HG03442 (cell line): ENCODE results near the gene LAMB2.

Experiments used
- ATAC-seq: cut with Tn5 transposase; IDR thresholded peaks from one replicate; pipeline ENCODE4 v1.9.1; 2021; ENCODE audit warnings: mild to moderate bottlenecking, moderate library complexity; ENCODE audit not compliant: unreplicated experiment

LAMB2 gene

DNA sequence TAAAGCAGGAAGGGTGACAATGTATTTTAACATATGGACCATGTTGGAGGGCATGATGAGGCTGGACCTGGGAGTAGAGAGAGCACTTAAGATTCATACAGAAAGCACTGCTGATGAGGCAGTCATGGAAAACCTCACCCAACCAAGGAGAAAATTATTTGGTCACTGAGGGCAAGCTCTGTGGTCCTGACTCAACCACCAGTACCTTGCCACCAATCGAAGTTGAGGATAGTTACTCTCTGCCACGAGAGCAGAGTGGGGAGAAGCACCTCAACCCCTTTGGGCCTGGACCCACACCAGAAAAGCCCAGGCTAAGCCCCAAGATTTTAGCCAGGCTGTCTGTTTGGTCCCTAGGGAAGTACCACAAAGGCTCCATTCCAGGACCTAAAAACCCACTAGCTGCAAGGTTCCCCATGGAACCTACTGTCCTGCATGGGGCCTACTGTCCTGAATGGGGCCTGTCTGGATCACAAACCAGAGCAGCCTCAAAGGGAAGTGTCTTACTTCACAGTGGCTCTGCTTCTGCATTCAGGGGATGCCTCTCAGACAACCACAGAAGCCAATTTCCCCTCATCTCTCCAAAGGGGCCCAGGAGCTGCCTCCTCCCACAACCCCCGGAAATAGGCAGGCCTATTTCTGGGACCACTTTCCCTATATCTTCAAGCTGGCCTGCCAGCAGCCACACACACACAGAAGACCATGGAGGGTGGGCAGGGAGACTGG is 29.1 kb upstream of the LAMB2 start:
- ATAC-seq = no peak

DNA sequence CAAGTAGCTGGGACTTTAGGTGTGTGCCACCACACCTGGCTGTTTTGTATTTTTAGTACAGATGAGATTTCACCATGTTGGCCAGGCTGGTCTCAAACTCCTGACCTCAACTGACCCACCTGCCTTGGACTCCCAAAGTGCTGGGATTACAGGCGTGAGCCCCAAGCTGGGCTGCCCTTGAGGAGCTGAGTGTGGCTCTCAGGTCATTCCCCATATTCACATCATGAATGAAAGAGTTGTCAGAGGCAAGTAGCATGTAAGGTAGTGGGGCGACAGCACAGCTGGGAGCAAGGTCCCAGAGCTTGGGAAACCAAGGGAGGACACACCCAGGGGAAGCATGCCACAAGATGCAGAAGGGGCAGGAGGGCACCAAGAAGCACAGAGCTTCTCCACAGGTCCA is 28.3 kb upstream of the LAMB2 start:
- no peak for ATAC-seq

DNA sequence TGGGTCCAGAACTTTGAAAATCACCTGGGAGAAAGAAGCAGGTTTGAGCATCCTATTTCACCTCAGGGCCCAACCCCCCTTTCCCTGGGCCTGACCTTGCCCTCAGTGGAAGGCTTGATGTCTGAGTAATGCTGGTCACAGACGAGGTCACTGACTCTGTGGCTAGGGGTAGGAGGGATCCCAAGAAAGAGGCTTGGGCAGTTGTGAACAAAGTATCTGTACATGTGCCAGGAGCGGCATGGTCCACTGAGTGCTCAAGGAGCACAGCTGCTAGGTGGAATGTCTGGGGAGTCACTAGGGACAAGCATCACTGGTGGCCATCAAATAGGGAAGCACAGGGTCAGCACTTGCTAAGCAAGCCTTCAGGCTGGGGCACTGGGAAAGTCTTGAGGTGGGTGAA is 25.9 kb upstream of the LAMB2 start:
- ATAC-seq = no peak

DNA sequence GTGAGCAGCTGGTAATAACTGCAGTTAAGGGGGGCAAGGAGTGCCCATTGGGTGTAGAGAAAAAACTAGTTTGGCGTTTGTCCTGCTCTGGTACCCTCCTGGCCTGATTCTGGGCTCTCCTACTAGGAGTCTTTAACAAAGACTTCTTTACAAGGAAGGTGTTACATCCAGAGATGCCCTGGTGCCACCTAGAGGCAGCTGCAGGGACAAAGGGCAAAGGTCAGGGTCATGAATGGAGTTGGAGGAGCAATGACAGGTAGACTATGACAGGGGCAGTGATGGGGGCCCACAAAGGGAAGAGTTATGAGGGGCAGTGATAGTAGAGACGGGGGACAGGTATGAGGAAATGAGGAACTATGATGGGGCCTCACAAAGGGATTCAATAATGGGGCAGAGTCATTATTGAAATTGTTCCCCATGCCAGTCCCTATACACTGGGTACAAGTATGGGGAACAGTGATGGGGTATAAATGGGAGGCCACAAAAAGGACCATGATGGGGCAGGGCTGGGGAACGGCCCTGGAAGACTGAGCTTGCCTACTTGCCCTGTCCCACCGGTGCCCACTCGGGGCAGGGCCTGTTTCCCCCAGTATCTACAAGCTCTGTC is 25.4 kb upstream of the LAMB2 start:
- ATAC-seq = no peak

DNA sequence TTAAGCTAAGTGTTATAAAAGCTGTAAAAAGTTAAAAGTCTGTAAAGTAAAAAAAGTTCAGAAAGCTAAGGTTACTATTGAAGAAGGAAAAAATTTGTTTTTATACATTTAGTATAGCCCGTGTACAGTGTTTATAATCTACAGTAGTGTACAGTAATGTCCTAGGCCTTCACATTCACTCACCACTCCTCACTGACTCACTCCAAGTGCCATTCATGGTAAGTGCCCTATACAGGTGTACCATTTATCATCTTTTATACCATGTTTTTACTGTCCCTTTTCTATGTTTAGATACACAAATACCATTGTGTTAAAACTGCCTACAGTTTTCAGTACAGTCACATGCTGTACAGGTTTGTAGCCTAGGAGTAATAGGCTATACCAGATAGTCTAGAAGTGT is 24.4 kb upstream of the LAMB2 start:
- ATAC-seq = no peak

DNA sequence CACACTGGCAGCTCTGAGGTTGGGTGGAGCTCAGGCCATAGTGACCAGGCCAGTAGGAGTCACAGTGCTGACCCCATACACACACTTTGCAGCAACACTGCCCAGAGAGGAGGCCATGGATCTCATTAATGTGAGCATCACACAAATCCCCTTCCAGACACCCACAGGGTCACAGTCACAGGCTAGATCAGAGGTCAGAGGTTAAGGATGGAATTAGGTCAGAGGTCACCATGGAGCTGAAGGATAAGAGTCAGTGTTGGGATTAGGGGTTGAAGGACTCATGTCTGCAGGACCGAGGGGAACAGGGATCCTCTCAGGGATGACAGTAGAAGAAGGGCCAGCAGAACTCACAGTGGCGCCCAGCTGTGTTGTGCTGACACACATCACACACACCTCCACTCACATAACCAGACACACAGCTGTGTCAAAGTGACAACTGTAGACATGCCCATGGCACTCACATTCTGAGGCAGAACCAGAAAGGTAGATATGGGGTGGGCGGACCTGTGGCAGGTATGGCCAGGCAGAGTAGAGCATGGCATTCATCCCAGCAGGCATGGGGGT is 20.6 kb upstream of the LAMB2 start:
- no peak for ATAC-seq

DNA sequence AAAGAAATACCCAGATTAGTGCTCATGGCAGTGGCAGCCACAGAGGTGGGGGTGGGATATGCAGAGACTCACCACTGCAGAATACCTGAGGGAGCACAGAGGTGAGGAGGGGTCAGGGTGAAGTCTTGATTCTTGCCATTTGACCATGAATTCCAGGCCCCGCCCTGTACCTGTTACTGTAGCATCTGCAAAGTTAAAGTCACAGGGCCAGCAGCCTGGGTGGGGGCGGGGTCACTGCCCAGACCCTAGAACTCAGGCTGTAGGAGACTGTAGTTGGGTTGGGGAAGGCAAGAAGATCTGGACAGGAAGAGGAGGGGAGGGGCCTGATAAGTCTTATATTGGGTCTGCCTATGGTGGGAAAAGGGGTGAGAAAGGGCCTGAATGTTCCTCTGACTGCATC is 18.8 kb upstream of the LAMB2 start:
- no peak for ATAC-seq

DNA sequence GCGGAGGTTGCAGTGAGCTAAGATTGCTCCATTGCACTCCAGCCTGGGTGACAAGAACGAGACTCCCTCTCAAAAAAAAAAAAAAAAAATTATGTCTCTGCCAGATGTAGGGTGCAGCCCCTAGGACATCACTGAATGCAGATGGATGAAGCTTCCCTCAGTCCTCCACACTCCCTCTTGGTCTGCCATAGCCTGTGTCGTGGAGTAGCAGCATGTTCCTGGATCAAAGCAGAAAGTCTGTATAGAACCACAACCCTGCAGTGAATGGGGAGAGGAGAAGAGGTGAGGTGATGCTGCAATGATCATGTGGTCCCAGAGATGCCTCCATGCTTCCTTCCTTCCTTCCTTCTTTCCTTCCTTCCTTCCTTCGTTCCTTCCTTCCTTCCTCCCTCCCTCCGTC is 15.3 kb upstream of the LAMB2 start:
- no peak for ATAC-seq

DNA sequence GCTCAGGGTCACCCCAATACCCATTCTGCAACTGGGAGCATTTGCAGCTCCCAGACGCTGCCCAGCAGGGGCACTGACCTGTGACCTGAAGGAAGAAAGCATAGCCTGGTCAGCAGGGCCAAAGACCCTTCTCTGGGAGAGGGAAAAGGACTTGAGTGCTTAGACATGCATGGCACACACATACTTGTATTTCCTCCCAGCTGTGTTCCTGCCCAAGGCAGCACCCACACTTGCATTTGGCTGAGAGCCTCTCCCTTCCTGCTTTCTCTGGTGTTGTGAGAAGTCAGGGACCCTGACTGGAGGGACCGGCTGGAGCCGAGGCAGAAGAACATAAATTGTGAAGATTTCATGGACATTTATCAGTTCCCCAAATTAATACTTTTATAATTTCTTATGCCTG is 7.2 kb upstream of the LAMB2 start:
- ATAC-seq = no peak

DNA sequence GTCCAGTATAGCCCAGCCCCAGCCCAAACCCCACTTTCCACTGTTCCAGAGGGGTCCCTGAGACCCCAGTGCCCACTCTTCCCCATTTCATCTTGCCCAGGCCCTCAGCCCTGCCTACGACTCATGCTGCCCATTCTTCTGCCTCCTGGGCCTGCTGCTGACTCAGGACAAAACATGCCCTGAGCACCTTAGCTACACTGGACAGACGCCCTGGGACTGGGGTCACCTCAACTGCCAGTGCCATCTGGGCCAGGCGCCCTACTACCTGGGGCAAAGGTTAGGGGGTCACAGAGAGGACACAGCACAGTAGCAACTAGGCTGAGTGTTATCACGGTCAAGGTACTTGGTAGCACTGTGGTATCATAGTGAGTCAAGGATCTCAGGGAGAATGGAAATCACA is 2.6 kb upstream of the LAMB2 start:
- ATAC-seq = no peak

DNA sequence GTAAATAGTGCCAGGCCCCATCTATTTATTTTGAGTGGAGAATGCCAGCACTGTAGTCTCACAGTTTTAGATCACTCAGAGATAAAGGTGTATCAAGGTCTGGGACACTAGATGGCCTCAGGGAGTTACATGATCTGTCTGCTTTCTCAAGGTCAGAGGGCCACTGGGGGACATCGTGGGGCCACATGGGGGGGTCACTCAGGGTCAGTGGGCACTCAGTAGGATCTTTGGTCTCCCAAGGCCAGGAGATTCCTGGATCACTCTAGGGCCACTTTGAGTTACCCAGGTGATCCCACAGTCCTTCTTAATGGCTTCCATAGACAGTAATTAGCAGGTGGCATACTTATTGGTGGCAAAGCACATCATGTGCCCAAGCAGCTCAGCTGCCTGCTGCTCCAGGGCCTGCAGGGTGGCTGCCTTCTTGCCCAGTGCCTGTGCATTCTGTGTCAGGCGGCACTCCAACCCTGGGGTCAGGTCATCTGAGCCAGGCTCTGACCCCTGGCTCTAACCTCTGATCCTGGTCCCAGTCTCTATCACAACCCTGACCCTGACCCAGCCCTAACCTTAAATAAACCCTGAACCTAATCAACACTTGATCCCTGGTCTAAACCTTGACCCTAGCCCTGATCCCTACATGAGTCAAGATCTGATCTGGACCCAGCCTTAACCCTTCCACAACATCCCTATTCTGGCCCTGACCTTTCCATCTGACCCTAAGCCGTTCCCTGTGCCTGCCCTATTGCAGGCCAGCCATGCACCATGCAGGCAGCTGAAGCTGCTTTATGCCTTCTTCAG is 1.8 kb upstream of the LAMB2 start:
- no peak for ATAC-seq

DNA sequence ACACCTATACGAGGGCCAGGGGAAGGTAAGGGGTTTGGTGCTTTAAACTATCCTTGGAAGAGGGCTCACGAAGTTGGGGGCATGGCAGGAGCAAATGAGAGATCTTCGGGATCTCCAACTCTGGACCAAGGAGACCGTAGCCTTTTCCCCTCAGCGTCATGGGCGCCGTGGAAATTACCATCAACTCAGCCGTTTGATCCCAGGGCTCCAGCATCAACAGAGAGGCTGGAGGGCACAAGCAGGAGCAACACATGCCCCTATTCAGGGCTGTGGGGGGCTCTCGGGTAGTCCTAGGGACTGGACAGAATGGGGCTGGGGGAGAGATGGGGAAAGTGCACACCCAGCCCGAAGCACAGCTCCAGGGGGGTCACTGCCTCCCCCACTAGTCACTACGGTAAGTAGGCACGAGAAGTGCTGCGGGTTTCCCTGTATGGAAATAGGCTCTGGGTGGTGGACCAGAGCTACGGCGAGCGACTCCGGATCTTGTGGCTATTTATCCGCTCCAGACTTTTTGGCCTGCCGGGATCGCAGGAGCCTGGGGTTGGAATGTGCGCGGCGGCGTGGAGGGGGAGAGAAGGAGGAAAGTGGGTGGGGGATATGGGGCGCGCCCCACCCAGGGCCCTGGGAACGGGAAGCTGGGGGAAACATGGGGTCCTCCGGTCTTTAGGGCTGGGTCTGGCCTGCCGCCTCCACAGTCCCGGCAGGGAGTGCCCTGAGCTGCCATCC is 539 bp upstream of the LAMB2 start:
- no peak for ATAC-seq

DNA sequence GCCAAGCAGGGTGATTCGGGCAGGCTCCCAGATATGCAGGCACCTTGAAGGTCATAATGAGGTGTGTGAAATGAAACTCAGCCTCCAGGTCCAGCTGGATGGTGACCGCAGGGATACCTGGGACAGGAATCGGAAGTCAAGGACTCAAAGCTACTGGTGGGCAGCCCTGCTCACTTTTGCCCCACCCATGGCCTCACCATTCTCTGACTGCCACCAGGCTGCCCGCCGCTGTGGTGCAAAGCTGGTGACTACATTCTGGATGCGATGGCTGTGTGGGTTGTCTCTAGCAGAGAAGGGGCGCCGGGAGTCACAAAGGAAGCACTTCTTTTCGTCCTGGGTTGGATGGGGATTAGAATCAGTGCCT is 795 bp downstream of the LAMB2 start:
- ATAC-seq = no peak

DNA sequence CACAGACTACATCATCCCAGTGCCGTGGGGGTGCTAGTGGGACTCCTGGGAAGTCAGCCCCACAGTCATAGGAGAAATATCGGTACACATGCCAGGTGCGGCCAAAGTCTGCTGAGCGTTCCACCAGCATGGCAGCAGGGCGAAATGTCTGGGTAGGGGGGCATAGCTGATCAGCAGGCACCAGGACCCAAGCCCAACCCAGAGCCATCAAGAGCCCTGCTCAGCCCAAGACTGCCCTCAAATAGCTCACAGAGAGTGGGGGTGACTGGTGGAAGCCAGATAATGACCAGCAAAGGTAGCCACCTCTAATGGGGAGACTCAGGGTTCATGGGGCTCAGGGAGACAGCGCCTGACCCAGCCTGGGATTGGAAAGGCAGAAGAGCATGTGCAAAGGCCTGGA is 1.3 kb downstream of the LAMB2 start:
- no peak for ATAC-seq

DNA sequence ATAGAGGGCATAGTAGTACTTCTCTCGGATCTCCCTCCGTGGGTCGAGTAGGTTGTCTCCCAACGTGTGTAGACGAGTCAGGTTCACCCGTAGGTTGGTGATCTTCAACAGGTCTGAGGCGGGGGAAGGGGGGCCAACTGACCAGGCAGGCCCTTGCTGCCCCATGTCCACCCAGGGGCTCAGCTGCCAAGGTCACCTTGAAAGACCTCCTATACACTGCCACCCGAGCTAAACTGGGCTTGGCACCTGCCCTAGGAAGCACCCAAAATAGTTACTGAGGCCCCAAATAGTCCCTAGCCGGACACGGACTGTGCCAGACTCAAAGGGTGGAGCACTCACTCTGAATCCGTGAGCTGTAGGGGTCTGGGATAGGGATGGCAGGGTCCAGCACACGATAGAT is 1.8 kb downstream of the LAMB2 start:
- ATAC-seq = no peak

DNA sequence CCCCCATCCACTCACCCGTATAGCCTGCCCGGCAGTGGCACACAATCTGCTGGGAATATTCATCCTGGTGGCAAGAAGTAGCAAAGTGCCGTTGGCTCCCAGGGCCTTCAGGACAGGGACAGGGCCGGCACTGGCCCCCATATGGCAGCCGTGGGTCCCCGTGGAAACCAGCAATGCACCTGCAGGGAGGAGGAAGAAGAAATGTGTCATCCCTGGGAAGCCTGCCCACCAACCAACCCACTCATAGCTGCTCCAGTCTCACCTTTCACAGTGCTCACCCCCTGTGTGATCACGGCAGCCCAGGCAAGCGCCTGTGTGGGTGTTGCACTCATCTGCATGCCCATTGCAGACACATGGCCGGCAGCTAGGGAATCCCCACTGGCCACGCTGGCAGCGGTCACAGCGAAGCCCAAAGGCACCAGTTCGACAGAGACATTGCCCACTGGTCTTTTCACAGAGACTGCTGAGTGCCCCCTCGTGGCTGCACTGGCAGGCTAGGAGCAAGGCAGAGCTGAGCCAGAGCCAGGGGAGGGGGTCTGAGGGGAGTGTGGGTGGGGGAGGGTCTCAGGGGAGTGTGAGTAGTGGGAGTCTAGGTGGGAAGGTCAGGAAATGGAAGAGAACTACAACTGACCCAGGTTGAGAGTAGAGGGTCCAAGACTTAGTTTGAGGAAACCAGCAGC is 7.7 kb downstream of the LAMB2 start:
- no peak for ATAC-seq

DNA sequence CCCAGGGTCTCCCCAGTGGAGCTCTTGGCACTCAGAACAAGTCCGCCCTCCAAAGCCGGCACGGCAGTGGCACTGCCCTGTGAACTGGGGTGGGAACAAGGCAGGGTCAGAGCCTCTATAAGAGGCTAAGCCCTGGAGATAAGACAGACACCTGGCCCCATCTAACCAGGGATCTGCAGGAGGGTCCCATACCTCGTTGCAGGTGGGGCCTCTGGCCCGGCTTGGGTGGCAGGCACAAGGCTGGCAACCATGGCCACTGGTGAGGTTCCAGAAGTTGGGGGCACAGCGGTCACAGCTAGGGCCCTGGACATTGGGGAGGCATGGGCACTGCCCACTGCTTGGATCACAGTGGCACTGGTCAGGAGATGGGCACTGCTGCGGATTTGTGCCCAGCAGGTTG is 8.6 kb downstream of the LAMB2 start:
- ATAC-seq = no peak

DNA sequence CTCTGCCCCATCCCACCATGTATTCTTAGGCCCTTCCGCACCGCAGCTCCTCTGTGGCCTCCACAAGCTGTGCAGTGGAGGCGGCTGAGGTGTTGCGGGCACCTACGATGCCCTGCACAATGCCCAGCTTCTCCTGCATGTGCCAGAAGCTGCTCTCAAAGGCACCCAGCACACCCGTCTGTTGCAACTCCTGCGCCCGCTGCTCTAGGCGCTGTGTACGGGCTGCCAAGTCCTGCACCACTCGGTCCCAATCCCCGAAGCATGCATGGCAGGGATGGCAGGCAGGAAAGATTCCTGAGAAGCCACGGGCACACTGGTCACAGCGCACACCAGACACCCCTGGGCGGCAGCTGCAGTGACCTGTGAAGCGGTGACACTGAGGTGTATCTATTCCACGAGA is 9.2 kb downstream of the LAMB2 start:
- no peak for ATAC-seq

DNA sequence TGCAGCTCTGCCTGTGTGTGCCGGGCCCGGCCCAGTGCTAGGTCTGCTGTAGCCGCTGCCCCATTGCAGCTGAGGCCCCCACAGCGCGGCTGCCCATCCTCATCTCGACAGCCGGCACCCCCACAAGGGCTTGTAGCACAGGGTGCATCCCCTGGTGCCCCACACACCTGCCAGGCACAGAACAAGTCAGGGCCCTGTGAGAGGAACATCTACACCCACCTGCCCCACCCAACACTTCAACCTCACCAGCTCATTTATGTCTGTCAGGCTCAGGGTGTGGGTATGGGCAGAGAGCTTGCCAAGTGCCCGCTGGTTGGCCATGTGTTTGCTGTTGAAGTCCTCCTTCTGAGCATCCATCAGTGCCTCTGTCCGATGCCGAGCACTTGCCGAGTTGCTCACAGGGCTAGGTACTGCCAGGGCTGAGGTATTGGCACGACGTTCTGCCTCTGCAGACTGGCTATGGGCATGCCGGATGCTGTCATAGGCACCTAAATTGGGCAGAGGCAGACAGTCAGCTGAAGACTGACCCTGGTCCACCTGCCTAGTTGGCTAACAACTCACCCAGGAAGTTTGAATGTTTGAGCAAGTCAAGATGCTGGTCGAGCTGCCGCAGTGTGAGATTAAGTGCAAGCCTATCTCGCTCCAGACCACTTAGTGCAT is 9.8 kb downstream of the LAMB2 start:
- ATAC-seq = no peak

DNA sequence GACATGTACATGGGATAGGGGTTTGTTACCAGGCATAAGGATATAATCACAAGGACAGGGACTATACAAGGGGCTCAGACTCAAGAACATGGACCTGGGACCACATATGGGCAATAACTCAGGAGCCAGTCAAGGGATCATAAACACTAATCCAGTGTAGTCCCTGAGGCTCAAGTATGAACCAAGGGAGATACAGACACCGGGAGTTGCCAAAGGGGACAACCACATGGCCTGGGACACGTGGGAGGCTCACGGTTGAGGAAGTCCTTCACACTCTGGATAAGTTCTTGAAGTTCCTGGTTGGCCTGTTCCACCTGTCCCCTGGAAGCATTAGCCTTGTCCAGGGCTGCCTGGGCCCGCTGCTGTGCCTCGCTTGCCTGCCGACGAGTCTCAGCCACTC is 10.4 kb downstream of the LAMB2 start:
- ATAC-seq = no peak
